ENCODE results near the gene ZSWIM7.

GRCh38 chr17:15998031-15998562, 1.4 kb downstream of the ZSWIM7 start:
- TF ChIP-seq, protein P1, sequence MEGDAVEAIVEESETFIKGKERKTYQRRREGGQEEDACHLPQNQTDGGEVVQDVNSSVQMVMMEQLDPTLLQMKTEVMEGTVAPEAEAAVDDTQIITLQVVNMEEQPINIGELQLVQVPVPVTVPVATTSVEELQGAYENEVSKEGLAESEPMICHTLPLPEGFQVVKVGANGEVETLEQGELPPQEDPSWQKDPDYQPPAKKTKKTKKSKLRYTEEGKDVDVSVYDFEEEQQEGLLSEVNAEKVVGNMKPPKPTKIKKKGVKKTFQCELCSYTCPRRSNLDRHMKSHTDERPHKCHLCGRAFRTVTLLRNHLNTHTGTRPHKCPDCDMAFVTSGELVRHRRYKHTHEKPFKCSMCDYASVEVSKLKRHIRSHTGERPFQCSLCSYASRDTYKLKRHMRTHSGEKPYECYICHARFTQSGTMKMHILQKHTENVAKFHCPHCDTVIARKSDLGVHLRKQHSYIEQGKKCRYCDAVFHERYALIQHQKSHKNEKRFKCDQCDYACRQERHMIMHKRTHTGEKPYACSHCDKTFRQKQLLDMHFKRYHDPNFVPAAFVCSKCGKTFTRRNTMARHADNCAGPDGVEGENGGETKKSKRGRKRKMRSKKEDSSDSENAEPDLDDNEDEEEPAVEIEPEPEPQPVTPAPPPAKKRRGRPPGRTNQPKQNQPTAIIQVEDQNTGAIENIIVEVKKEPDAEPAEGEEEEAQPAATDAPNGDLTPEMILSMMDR (IDR thresholded peaks at IDR 0.05): no peak
- no peak for TF ChIP-seq POLR2A (IDR thresholded peaks at IDR 0.05)
